ENCODE data around the gene NOX3.

DNA sequence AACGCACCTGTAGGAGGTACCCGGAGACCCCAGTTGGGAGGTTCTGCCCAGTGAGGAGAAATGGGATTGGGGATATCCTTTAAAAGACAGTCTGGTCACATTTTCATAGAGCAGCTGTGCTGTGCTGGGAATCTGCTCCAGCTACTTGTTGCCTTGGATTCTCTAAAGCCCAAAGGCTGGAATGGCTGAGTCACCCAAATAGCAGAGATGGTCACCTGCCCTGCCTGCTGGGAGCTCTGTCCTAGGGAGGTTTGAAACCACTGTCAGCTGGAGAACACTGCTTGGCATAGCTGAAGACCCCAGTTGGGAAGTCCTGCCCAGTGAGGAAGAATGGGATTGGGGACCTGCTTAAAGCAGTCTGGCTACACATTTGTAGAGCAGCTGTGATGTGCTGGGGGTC lies 106.5 kb downstream of the NOX3 start:
- TF ChIP-seq POLR2AphosphoS5 (IDR thresholded peaks at IDR 0.05; ENCODE audit: borderline replicate concordance, low read depth, low read length) (no peak), EZH2 (IDR thresholded peaks at IDR 0.05) (no peak)
